IMR-90 (cell line): Measurements from ENCODE around the gene AQP5. TPM values are rescaled to one million over a fixed set of nuclear protein-coding genes. Genes with fewer than 3 reads are reported as not detected.

Experiments
- ATAC-seq: fragments of 200-7000 bp; cut with Tn5 transposase; 2 replicates; pipeline ENCODE4 v1.9.1; 2020; ENCODE audit warnings: low read depth, mild to moderate bottlenecking, moderate library complexity
- BruUV-seq: library from RNA; stranded (reverse); fragments of 400-500 nt; replicated peaks from 2 replicates; lab custom pipeline; 2021; lab: Mats Ljungman, UMichigan
- CTCF ChIA-PET: fragments of 300-600 bp; formaldehyde crosslinking; extraction: SDS; loops from one replicate; lab custom pipeline; 2021; ENCODE audit warnings: antibody characterized with exemption; lab: Yijun Ruan, JAX
- POLR2A ChIA-PET: fragments of 300-600 bp; sonication (Branson Sonifier 250); formaldehyde crosslinking; loops from one replicate; lab custom pipeline; 2022; ENCODE audit warnings: antibody characterized with exemption; ENCODE audit not compliant: unreplicated experiment; lab: Charles Lee
- DNase-seq: peaks from one replicate; pipeline ENCODE4 v3.0.0; 2013
- H2AFZ ChIP-seq: replicated peaks from 2 replicates; pipeline ENCODE3; 2013; ENCODE audit warnings: low read length, mild to moderate bottlenecking; ENCODE audit not compliant: poor library complexity
- H2AK5ac ChIP-seq: 2 replicates; pipeline ENCODE4 v1.6.1; 2013; ENCODE audit warnings: low read depth, low read length, inconsistent platforms
- H2AK9ac ChIP-seq: replicated peaks from 2 replicates; pipeline ENCODE3; 2013; ENCODE audit warnings: mild to moderate bottlenecking, low read depth, low read length, moderate library complexity; ENCODE audit not compliant: poor library complexity
- H2BK120ac ChIP-seq: 2 replicates; pipeline ENCODE4 v1.6.1; 2013; ENCODE audit warnings: low read depth, low read length, inconsistent platforms
- H2BK15ac ChIP-seq: 3 replicates; pipeline ENCODE4 v1.6.1; 2013; ENCODE audit warnings: low read depth, low read length, inconsistent platforms
- H2BK20ac ChIP-seq: 2 replicates; pipeline ENCODE4 v1.6.1; 2013; ENCODE audit warnings: low read depth, mild to moderate bottlenecking, inconsistent platforms, low read length, moderate library complexity
- H2BK5ac ChIP-seq: 2 replicates; pipeline ENCODE4 v1.6.1; 2013; ENCODE audit warnings: mild to moderate bottlenecking, low read depth, low read length, inconsistent platforms; ENCODE audit not compliant: poor library complexity, severe bottlenecking
- H3K14ac ChIP-seq: replicated peaks from 2 replicates; pipeline ENCODE4 v1.6.1; 2013; ENCODE audit warnings: low read depth, low read length, inconsistent platforms
- H3K18ac ChIP-seq: 2 replicates; pipeline ENCODE4 v1.6.1; 2013; ENCODE audit warnings: low read depth, low read length, control low read depth
- H3K23ac ChIP-seq: 2 replicates; pipeline ENCODE4 v1.6.1; 2013; ENCODE audit warnings: low read depth, low read length, inconsistent platforms
- H3K27ac ChIP-seq: 2 replicates; pipeline ENCODE4 v1.5.1; 2013; ENCODE audit warnings: mild to moderate bottlenecking, control low read depth, low read length; ENCODE audit not compliant: insufficient read depth
- H3K27me3 ChIP-seq: 2 replicates; pipeline ENCODE4 v1.6.1; 2013; ENCODE audit warnings: low read length; ENCODE audit not compliant: control insufficient read depth, insufficient read depth
- H3K36me3 ChIP-seq: 2 replicates; pipeline ENCODE4 v1.6.1; 2013; ENCODE audit warnings: low read length, mixed read lengths; ENCODE audit not compliant: control insufficient read depth, insufficient read depth
- H3K4ac ChIP-seq: 2 replicates; pipeline ENCODE4 v1.6.1; 2013; ENCODE audit warnings: low read depth, low read length, inconsistent platforms
- H3K4me1 ChIP-seq: 2 replicates; pipeline ENCODE4 v1.6.1; 2013; ENCODE audit warnings: low read length, mixed read lengths; ENCODE audit not compliant: control insufficient read depth, insufficient read depth
- H3K4me2 ChIP-seq: 2 replicates; pipeline ENCODE4 v1.6.1; 2013; ENCODE audit warnings: low read depth, mild to moderate bottlenecking, control low read depth, low read length, moderate library complexity
- H3K4me3 ChIP-seq: 2 replicates; pipeline ENCODE4 v1.5.1; 2013; ENCODE audit warnings: low read depth, mild to moderate bottlenecking, control low read depth, low read length, moderate library complexity; ENCODE audit not compliant: insufficient read depth
- H3K56ac ChIP-seq: 2 replicates; pipeline ENCODE4 v1.6.1; 2013; ENCODE audit warnings: low read length, inconsistent platforms; ENCODE audit not compliant: insufficient read depth; ENCODE audit errors: extremely low read depth
- H3K79me1 ChIP-seq, 2 experiments: 2 replicates each; pipeline ENCODE4 v1.6.1; 2013; ENCODE audit warnings: low read length in 2 of 2, inconsistent platforms in 1 of 2, low read depth in 1 of 2
- H3K9ac ChIP-seq: 2 replicates; pipeline ENCODE4 v1.6.1; 2013; ENCODE audit warnings: low read depth, low read length, control low read depth
- H3K9me1 ChIP-seq: 2 replicates; pipeline ENCODE4 v1.6.1; 2013; ENCODE audit warnings: low read length, inconsistent platforms; ENCODE audit not compliant: insufficient read depth
- H3K9me3 ChIP-seq: 2 replicates; pipeline ENCODE4 v1.6.1; 2013; ENCODE audit warnings: low read length; ENCODE audit not compliant: control insufficient read depth, insufficient read depth
- H4K20me1 ChIP-seq: 2 replicates; pipeline ENCODE4 v1.6.1; 2013; ENCODE audit warnings: low read length, inconsistent platforms; ENCODE audit not compliant: insufficient read depth
- H4K5ac ChIP-seq: 2 replicates; pipeline ENCODE4 v1.6.1; 2013; ENCODE audit warnings: mild to moderate bottlenecking, low read depth, low read length, control low read depth
- H4K8ac ChIP-seq, 2 experiments: 2 replicates each; pipeline ENCODE4 v1.6.1; 2013; ENCODE audit warnings: low read depth in 2 of 2, low read length in 2 of 2, control low read depth in 1 of 2, inconsistent platforms in 1 of 2
- H4K91ac ChIP-seq: 2 replicates; pipeline ENCODE4 v1.6.1; 2013; ENCODE audit warnings: low read depth, low read length, inconsistent platforms; ENCODE audit not compliant: insufficient read depth
- BHLHE40 ChIP-seq: fragments of 150-350 bp; IDR thresholded peaks from 2 replicates; pipeline ENCODE4 v1.6.1; 2016; ENCODE audit warnings: mild to moderate bottlenecking, low read depth, low read length
- CEBPB ChIP-seq: IDR thresholded peaks from 2 replicates; pipeline ENCODE4 v1.6.1; 2012; ENCODE audit warnings: low read depth, low read length, improper control_type of control experiment
- CHD1 ChIP-seq: IDR thresholded peaks from 2 replicates; pipeline ENCODE4 v1.6.1; 2012; ENCODE audit warnings: low read depth, low read length, improper control_type of control experiment
- ELK1 ChIP-seq: fragments of 150-350 bp; IDR thresholded peaks from 2 replicates; pipeline ENCODE4 v1.6.1; 2016; ENCODE audit warnings: low read depth, mild to moderate bottlenecking, low read length, moderate library complexity, borderline replicate concordance
- FOS ChIP-seq: fragments of 150-350 bp; IDR thresholded peaks from 2 replicates; pipeline ENCODE4 v1.6.1; 2016; ENCODE audit warnings: low read depth, low read length
- MAFK ChIP-seq: IDR thresholded peaks from 2 replicates; pipeline ENCODE4 v1.6.1; 2012; ENCODE audit warnings: low read depth, low read length, improper control_type of control experiment
- MAZ ChIP-seq: IDR thresholded peaks from 2 replicates; pipeline ENCODE4 v1.6.1; 2012; ENCODE audit warnings: low read depth, mild to moderate bottlenecking, low read length, improper control_type of control experiment, moderate library complexity, borderline replicate concordance
- MXI1 ChIP-seq: IDR thresholded peaks from 2 replicates; pipeline ENCODE4 v1.6.1; 2012; ENCODE audit warnings: low read depth, mild to moderate bottlenecking, low read length, moderate library complexity, borderline replicate concordance
- NFE2L2 ChIP-seq: fragments of 150-350 bp; IDR thresholded peaks from 2 replicates; pipeline ENCODE4 v1.6.1; 2016; ENCODE audit warnings: low read depth, mild to moderate bottlenecking, low read length
- POLR2A ChIP-seq: IDR thresholded peaks from 2 replicates; pipeline ENCODE4 v1.6.1; 2012; ENCODE audit warnings: mild to moderate bottlenecking, low read depth, low read length
- RAD21 ChIP-seq: IDR thresholded peaks from 2 replicates; pipeline ENCODE4 v1.6.1; 2012; ENCODE audit warnings: low read length, improper control_type of control experiment
- RCOR1 ChIP-seq: IDR thresholded peaks from 2 replicates; pipeline ENCODE4 v1.6.1; 2012; ENCODE audit warnings: mild to moderate bottlenecking, low read length, improper control_type of control experiment; ENCODE audit not compliant: insufficient replicate concordance
- RFX5 ChIP-seq: IDR thresholded peaks from 2 replicates; pipeline ENCODE4 v1.8.0; 2012; ENCODE audit warnings: low read depth, mild to moderate bottlenecking, low read length, moderate library complexity
- SMC3 ChIP-seq: fragments of 150-350 bp; IDR thresholded peaks from 2 replicates; pipeline ENCODE4 v1.6.1; 2016; ENCODE audit warnings: low read depth, mild to moderate bottlenecking, antibody characterized with exemption, low read length, moderate library complexity
- USF2 ChIP-seq: fragments of 150-350 bp; IDR thresholded peaks from 2 replicates; pipeline ENCODE4 v1.6.1; 2017; ENCODE audit warnings: mild to moderate bottlenecking, antibody characterized with exemption, low read length, low read depth
- WGBS, 2 experiments: methylation state at CpG; one replicate each; pipeline versions ENCODE4 v1.1.5 to v1.1.7; 2013; ENCODE audit warnings: missing lambda C conversion rate in 2 of 2; ENCODE audit not compliant: insufficient read length in 1 of 2; ENCODE audit errors: extremely low coverage in 2 of 2; 5-methylcytosine and 5-hydroxymethylcytosine counted together
- dilution Hi-C: fragments of 300-500 bp; cut with HindIII; formaldehyde crosslinking; loops from one replicate; pipeline ENCODE4 v1.14.3; 2018; ENCODE audit warnings: low sequenced_read_pairs; ENCODE audit not compliant: unreplicated experiment
- in situ Hi-C: fragments of 300-500 bp; cut with MboI; formaldehyde crosslinking; loops from 3 replicates; pipeline ENCODE4 v1.14.3; 2019; ENCODE audit warnings: low sequenced_read_pairs, inconsistent platforms, mixed read lengths
- intact Hi-C: fragments of 100-400 bp; cut with micrococcal nuclease; formaldehyde crosslinking; loops from 2 replicates; pipeline ENCODE4 v1.10.0; 2022
- polyA plus RNA-seq, 3 experiments: library from polyadenylated mRNA; depleted of rRNA; stranded (reverse); fragments of >200 nt; gene quantifications; 2 replicates each; pipeline ENCODE4 v1.2.3, GENCODE V29; 2012; ENCODE audit warnings: low replicate concordance in 1 of 3
- total RNA-seq: library from RNA; depleted of rRNA; stranded (reverse); fragments of >200 nt; gene quantifications from 2 replicates; pipeline ENCODE4 v1.2.3, GENCODE V29; 2012

The AQP5 gene
- total and polyA plus RNA-seq, 2 of the 4 experiments (the other 2 are of a cell fraction), result not detected

- peaks cover 15% of the 10 kb centered on the region for H3K4me1 ChIP-seq
- H2AFZ ChIP-seq, result no peak overlapping the region
- no peak overlapping the region for H3K9ac ChIP-seq
- H2BK5ac ChIP-seq, result no peak overlapping the region
- no peak overlapping the region for H4K91ac ChIP-seq
- H2BK15ac ChIP-seq, result no peak overlapping the region
- no peak overlapping the region; the same call in 1 of the 2 replicates for H3K23ac ChIP-seq
- no peaks in the 10 kb centered on the region for H3K36me3 ChIP-seq
- H2BK120ac ChIP-seq, result no peak overlapping the region
- H2AK9ac ChIP-seq, result no peak overlapping the region
- H2AK5ac ChIP-seq, result no peak overlapping the region
- H3K4me2 ChIP-seq, result no peak overlapping the region
- no peak overlapping the region for H3K27ac ChIP-seq
- H3K56ac ChIP-seq, result no peak overlapping the region
- H3K9me1 ChIP-seq, result peaks cover 15% of the 10 kb centered on the region
- intact Hi-C loops, result no loop called here
- DNase-seq (no peak), ATAC-seq (no peak)
- no TSS peak for BruUV-seq
- peaks cover 2 to 18% of the 10 kb centered on the region in 2 experiments; a peak in 3 of 4 replicates for H3K79me1 ChIP-seq
- H4K20me1 ChIP-seq, result no peaks in the 10 kb centered on the region
- CTCF ChIA-PET, result interaction anchor here (0.6 to 3.1 kb wide), 4 partner anchors 13 to 75 kb away, joined by 3 to 9 read pairs (median 4); partner anchors contain the start of gene RACGAP1
- H3K27me3 ChIP-seq, result no peaks in the 10 kb centered on the region
- in situ Hi-C loops, result no loop called here
- no peak overlapping the region for H4K8ac ChIP-seq
- no peak overlapping the region for H2BK20ac ChIP-seq
- WGBS, 2 experiments, result 90% methylated on average over 5 of the region's 10 CpGs; no CpG with 5 or more reads in 1 of the 2 experiments
- no peak overlapping the region for H3K14ac ChIP-seq
- no peak overlapping the region for H3K4me3 ChIP-seq
- H3K18ac ChIP-seq, result no peak overlapping the region
- POLR2A ChIA-PET, result no interaction called here
- H4K5ac ChIP-seq, result no peak overlapping the region
- dilution Hi-C loops, result no loop called here
- H3K4ac ChIP-seq, result no peak overlapping the region
- no peaks in the 10 kb centered on the region for H3K9me3 ChIP-seq
- no peak for TF ChIP-seq MAFK
- no peak for TF ChIP-seq BHLHE40
- no peak for TF ChIP-seq ELK1
- TF ChIP-seq USF2, result no peak
- TF ChIP-seq CHD1, result no peak
- TF ChIP-seq RFX5, result no peak
- TF ChIP-seq NFE2L2, result no peak
- TF ChIP-seq RAD21, result no peak
- no peak for TF ChIP-seq MXI1
- no peak for TF ChIP-seq POLR2A
- TF ChIP-seq MAZ, result no peak
- no peak for TF ChIP-seq SMC3
- no peak for TF ChIP-seq FOS
- no peak for TF ChIP-seq CEBPB
- TF ChIP-seq RCOR1, result no peak
Observed at GRCh38 chr12:49980501-49981349, 19.1 kb downstream of the AQP5 start.
